OCI-LY7 (cell line): ENCODE measurements around the gene SLC35B3. TPM values are rescaled to one million over a fixed set of nuclear protein-coding genes. Genes with fewer than 3 reads are reported as not detected.
A peak's percentile ranks its signal among the peaks of the same experiment; 100 is the strongest.

Experiments
- Bru-seq: library from RNA; stranded (reverse); fragments of 400-500 nt; gene quantifications from one replicate; lab custom pipeline; 2021; lab: Mats Ljungman, UMichigan
- BruChase-seq, 2 experiments: library from RNA; stranded (reverse); fragments of 400-500 nt; gene quantifications; one replicate each; lab custom pipeline; 2021; lab: Mats Ljungman, UMichigan
- BruUV-seq: library from RNA; stranded (reverse); fragments of 400-500 nt; replicated peaks from 2 replicates; lab custom pipeline; 2021; lab: Mats Ljungman, UMichigan
- CTCF ChIA-PET: fragments of 300-600 bp; sonication (Branson Sonifier 250); formaldehyde crosslinking; loops from one replicate; lab custom pipeline; 2022; ENCODE audit warnings: antibody characterized with exemption; ENCODE audit not compliant: unreplicated experiment; lab: Charles Lee
- POLR2A ChIA-PET: fragments of 300-600 bp; sonication (Branson Sonifier 250); formaldehyde crosslinking; loops from one replicate; lab custom pipeline; 2022; ENCODE audit warnings: antibody characterized with exemption; lab: Charles Lee
- DNase-seq: peaks from one replicate; pipeline ENCODE4 v3.0.0-alpha.2; 2015; ENCODE audit warnings: low spot score
- H2AFZ ChIP-seq: fragments of 200-600 bp; sonication (generic), shearing (Covaris generic); 2 replicates; pipeline ENCODE4 v1.6.1; 2014; ENCODE audit warnings: mild to moderate bottlenecking, antibody characterized with exemption, low read length, moderate library complexity
- H3K27ac ChIP-seq: fragments of 200-600 bp; sonication (generic); 2 replicates; pipeline ENCODE4 v1.5.1; 2014; ENCODE audit warnings: mixed run types, low read depth, mild to moderate bottlenecking, moderate library complexity, low read length, inconsistent platforms; ENCODE audit not compliant: poor library complexity, severe bottlenecking
- H3K36me3 ChIP-seq: fragments of 200-600 bp; sonication (generic); 2 replicates; pipeline ENCODE4 v1.6.1; 2014; ENCODE audit warnings: mild to moderate bottlenecking, antibody characterized with exemption, low read length, moderate library complexity, mixed read lengths; ENCODE audit not compliant: insufficient read depth
- H3K4me1 ChIP-seq: fragments of 200-600 bp; sonication (generic); 2 replicates; pipeline ENCODE4 v1.5.1; 2014; ENCODE audit warnings: mild to moderate bottlenecking, low read length; ENCODE audit not compliant: insufficient read depth, poor library complexity, severe bottlenecking
- H3K4me2 ChIP-seq: fragments of 200-600 bp; sonication (generic); 2 replicates; pipeline ENCODE4 v1.6.1; 2014; ENCODE audit warnings: mild to moderate bottlenecking, low read length
- H3K4me3 ChIP-seq: fragments of 200-600 bp; sonication (generic); 2 replicates; pipeline ENCODE4 v1.5.1; 2014; ENCODE audit warnings: mild to moderate bottlenecking, low read depth, low read length; ENCODE audit not compliant: poor library complexity, severe bottlenecking
- H3K79me2 ChIP-seq: fragments of 200-600 bp; sonication (generic); 2 replicates; pipeline ENCODE4 v1.6.1; 2016; ENCODE audit warnings: low read depth, mild to moderate bottlenecking, low read length, moderate library complexity, mixed read lengths; ENCODE audit not compliant: insufficient read depth
- H3K9me2 ChIP-seq: fragments of 200-600 bp; sonication (generic); 2 replicates; pipeline ENCODE4 v1.6.1; 2016; ENCODE audit warnings: mild to moderate bottlenecking, low read length, mixed read lengths; ENCODE audit not compliant: insufficient read depth
- H3K9me3 ChIP-seq: fragments of 200-600 bp; sonication (generic); 2 replicates; pipeline ENCODE4 v1.6.1; 2014; ENCODE audit warnings: mild to moderate bottlenecking, mixed run types, low read length, mixed read lengths
- H4K20me1 ChIP-seq: fragments of 200-600 bp; sonication (generic); 2 replicates; pipeline ENCODE4 v1.6.1; 2014; ENCODE audit warnings: mild to moderate bottlenecking, antibody characterized with exemption, low read length, moderate library complexity, mixed read lengths; ENCODE audit not compliant: insufficient read depth
- CTCF ChIP-seq: fragments of 200-600 bp; sonication (generic); conservative IDR thresholded peaks from 2 replicates; pipeline ENCODE4 v1.5.1; 2014; ENCODE audit warnings: mild to moderate bottlenecking, antibody characterized with exemption, low read length, moderate library complexity, mixed read lengths
- EZH2phosphoT487 ChIP-seq: fragments of 200-600 bp; sonication (generic); IDR thresholded peaks from 2 replicates; pipeline ENCODE4 v1.6.1; 2018; ENCODE audit warnings: low read depth, borderline replicate concordance, mild to moderate bottlenecking, mixed run types, antibody characterized with exemption, low read length, moderate library complexity, mixed read lengths
- intact Hi-C: fragments of 100-400 bp; cut with micrococcal nuclease; formaldehyde crosslinking; loops from one replicate; pipeline ENCODE4 v1.10.0; 2022; ENCODE audit not compliant: unreplicated experiment
- long read RNA-seq: library from polyadenylated mRNA; stranded (forward); transcript quantifications from one replicate; pipeline ENCODE4 v2.0.0, GENCODE V29; 2022
- total RNA-seq, 2 experiments: library from RNA; depleted of rRNA in 1 of 2; stranded (reverse); fragments of >200 nt in 1 of 2; shearing (Covaris generic) in 1 of 2; gene quantifications; 2 replicates each; pipeline ENCODE4 v1.2.3, GENCODE V29; 2014 to 2022

Gene SLC35B3
- 10.3 and 11.7 TPM in 2 replicates for total RNA-seq (2014; rRNA removed; shearing (Covaris generic))
- 13.9 and 16.1 TPM in 2 replicates for total RNA-seq (2022)
- Bru-seq, nascent RNA, result percentile 85 among the genes with signal in this experiment
- BruChase-seq, experiment 1, labeled RNA remaining after a 6-hour chase, result percentile 64 among the genes with signal in this experiment
- BruChase-seq, experiment 2, labeled RNA remaining after a 2-hour chase, result percentile 75 among the genes with signal in this experiment
- long read RNA-seq, transcript SLC35B3-202 (11 exons, 1,973 nt), result major isoform, 7 of 35 reads
- long read RNA-seq, partial matches to known transcripts, result 5 of 35 reads
- long read RNA-seq, other reads (novel, unspliced or antisense), result 22 of 35 reads

GRCh38 chr6:8435093-8435844 is at the start of gene SLC35B3:
Gene SLC35B3, minus strand, starts transcription at chr6:8435545.
- Histone ChIP-seq H3K9me3 (no peaks in the 10 kb centered on the region), H3K36me3 (peaks cover 22% of the 10 kb centered on the region), H3K4me1 (peaks cover 20% of the 10 kb centered on the region), H4K20me1 (peaks cover 13% of the 10 kb centered on the region; the same call in 1 of the 2 replicates), H3K9me2 (no peaks in the 10 kb centered on the region), H3K27ac (peak within 1 kb of the TSS; percentile 52), H3K79me2 (peaks cover 30% of the 10 kb centered on the region), H2AFZ (peak within 1 kb of the TSS; percentile 93), H3K4me2 (peak within 1 kb of the TSS; percentile 81), H3K4me3 (peak within 1 kb of the TSS; percentile 88)
- ChIA-PET POLR2A (interaction anchor here (0.5 to 1.1 kb wide), 3 partner anchors 13 to 176 kb away, joined by 3 to 4 read pairs (median 3); no protein-coding TSS in a partner anchor), CTCF (no interaction called here)
- TF ChIP-seq EZH2phosphoT487 (no peak), CTCF (no peak)
- intact Hi-C loops, result loop anchor here (10.0 kb wide), 1 partner anchor 330 kb away; the partner anchor contains the start of gene EEF1E1
- DNase-seq, result peak; percentile 97
- TSS peak; percentile 59 for BruUV-seq

- no peak for DNase-seq
- Histone ChIP-seq H3K9me3 (no peaks in the 10 kb centered on the region), H3K9me2 (no peaks in the 10 kb centered on the region), H3K36me3 (no peaks in the 10 kb centered on the region), H3K4me3 (no peak overlapping the region), H4K20me1 (no peaks in the 10 kb centered on the region), H3K4me2 (no peak overlapping the region), H3K27ac (no peak overlapping the region), H2AFZ (no peak overlapping the region), H3K4me1 (no peaks in the 10 kb centered on the region), H3K79me2 (no peaks in the 10 kb centered on the region)
- intact Hi-C loops, result no loop called here
- TF ChIP-seq CTCF (no peak), EZH2phosphoT487 (no peak)
- BruUV-seq, result no TSS peak
- ChIA-PET POLR2A (interaction anchor here (0.7 kb wide), 1 partner anchor 22 kb away, joined by 4 read pairs; no protein-coding TSS in a partner anchor), CTCF (no interaction called here)
Observed at GRCh38 chr6:8483650-8484049, 48.3 kb upstream of the SLC35B3 start.
